M059J (cell line): ENCODE data around the gene MAD2L2. TPM values are rescaled to one million over a fixed set of nuclear protein-coding genes. Genes with fewer than 3 reads are reported as not detected.

ENCODE experiments used
- DNase-seq: peaks from one replicate; pipeline ENCODE4 v3.0.0-alpha.2; 2012; ENCODE audit warnings: low read depth
- total RNA-seq: library from RNA; depleted of rRNA; stranded (reverse); fragments of >200 nt; shearing (Covaris generic); gene quantifications from 2 replicates; pipeline ENCODE4 v1.2.3, GENCODE V29; 2014; rRNA removed

MAD2L2 gene
- total RNA-seq, result 129 and 141 TPM in 2 replicates

DNA sequence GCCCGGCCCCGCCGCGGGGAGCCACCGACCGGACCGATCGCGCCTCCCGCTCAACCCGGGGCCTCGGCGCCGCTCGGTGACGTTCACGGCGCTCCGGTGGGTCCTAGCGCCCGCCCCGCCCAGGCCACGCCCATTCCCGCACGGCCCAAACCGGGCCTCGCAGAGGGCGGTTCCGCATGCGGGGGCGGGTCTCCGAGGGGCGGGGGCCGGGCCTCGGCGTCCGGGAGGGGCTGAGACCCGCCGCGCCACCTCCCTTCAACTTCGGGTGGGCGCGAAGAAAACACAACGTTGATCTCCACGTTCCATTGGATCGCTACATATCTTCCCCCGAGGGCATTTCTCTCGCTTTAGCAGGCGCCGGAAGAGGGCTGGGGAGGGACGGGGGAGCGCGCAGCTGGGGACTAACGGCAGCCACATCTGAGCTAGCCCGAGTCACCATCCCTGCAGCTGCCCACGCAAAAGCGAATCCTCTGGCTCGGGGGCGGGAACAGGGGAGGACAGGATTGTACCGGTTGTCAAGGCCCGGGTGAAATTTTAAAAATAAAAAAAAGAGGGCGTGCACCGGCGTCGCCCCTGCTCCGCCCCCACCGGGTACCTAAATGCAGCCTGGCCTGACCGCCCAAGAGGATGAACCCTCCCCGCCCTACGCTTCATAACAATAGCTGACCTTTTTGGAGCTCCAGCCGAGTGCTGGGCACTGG is at the start of gene MAD2L2:
Gene MAD2L2 (minus strand): TSS at position 78 of the 701 bp plus-strand sequence. CDS start 547 bp downstream, outside the sequence.
- peak; percentile 85 for DNase-seq

DNA sequence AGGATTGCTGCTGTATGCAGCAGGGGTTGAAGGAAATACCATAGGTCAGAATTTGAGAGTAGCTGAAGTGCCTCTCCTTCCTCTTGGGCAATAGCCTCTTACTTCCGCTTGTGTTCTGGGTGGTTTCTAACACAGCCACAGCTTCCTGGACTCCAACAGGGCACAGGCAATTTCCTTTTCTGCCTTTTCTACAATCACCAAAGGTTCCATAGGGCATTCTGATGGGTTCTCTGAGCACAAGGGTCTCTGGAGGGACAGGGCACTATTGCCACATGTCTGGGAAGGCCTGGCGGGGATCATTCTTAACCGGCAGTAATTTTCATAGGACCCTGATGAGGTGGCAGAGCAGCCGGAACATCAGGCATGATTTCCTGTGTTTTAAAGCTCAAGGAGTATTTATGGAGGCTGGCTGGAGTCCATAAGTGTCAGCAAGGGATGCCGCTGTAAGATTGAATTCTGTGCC is 49.5 kb upstream of the MAD2L2 start:
- DNase-seq, result peak; percentile 52

DNA sequence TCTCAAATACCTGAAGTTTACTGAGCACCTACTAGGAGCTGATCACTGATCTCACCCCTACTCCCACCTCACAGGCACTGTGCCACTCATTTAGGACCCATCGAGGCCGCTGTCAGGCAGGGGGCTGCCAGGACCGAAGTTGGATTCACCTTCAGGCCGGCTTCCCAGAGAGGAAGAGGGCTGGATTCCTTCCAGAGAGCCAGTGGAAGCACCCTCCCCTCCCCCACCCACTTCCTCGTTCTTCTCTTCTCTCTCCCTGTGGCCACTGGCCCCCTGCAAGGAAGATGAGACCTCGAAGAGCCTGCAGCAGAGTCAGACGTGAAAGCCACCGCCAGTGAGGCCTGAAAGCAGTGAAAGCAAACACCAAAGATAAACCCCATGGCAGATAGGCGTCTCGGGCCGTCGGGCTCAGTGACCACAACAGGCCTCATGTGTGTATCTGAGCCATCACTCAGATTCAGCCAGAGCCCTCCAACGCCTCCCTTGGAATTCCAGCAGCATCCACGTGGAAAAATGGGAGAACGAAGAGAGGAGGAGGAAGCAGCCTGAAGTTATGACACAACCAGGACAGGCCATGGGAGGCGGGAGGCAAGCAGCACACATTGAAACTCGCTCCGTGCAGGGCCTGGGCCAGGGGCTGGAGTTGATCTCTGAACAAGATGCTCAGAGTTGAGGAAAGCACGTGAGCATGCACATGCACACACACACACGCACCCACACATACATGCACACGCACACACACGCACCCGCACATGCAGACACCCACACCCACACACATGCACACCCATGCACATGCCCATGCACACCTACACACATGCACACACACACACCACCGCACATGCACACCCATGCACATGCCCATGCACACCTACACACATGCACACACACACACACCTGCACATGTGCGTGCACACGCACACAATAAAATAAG is 48.8 kb upstream of the MAD2L2 start:
- DNase-seq, result no peak

- no peak for DNase-seq
Observed at GRCh38 chr1:11729155-11729497, 48.2 kb upstream of the MAD2L2 start.

GRCh38 chr1:11728126-11728806 is 47.3 kb upstream of the MAD2L2 start:
- DNase-seq, result no peak

DNA sequence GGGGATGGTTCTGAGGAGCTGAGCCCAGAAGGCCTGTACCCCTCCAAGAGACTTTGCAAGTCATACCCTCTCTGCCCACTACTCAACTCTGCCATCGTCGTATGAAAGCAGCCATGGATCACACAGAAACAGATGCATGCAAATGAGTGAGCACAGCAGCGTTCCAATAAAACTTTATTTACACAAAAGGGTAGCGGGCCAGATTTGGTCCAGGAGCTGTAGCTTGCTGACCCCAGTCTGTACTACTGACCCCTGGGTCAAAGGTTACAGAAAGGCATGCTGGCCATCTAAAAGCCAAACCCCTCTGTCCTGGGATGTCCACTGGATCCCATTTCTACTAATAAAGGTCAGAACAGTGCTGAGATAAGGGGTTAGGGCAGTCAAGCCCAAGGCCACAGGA is 46.2 kb upstream of the MAD2L2 start:
- no peak for DNase-seq

DNA sequence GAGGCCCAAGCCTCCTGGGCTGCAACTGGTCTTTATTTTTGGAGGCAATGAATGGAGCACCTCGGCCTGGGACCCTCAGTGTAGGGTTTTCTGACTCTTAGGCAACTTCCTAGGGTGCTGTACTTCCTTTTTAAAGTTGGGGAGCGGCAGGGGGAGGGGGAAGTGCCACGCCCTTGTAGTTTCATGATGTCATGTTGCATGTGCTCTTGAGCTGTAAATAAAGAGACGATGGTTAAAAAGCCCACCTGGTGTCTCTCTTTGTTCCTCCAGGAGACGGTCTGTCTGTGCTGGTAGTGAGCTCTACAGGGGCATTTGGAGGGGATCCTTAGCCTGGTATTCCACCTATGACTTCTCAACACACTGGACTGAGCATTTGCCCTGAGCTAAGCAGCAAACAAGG is 44.7 kb upstream of the MAD2L2 start:
- DNase-seq, result no peak

DNA sequence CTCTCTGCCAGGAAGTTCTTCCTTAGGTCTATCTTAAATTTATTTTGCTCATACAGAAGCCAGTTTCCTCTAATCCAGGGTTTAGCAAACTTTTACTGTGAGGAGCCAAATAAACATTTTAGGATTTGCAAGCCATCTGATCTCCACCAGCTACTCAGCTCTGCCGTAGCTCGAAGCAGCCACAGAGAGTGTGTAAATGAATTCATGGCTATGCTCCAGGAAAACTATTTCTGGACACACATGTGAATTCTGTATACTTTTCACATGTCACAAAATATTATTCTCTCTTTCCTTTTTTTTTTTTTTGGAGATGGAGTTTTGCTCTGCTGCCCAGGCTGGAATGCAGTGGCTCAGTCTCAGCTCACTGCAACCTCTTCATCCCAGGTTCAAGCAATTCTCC is 41.6 kb upstream of the MAD2L2 start:
- DNase-seq, result no peak

DNA sequence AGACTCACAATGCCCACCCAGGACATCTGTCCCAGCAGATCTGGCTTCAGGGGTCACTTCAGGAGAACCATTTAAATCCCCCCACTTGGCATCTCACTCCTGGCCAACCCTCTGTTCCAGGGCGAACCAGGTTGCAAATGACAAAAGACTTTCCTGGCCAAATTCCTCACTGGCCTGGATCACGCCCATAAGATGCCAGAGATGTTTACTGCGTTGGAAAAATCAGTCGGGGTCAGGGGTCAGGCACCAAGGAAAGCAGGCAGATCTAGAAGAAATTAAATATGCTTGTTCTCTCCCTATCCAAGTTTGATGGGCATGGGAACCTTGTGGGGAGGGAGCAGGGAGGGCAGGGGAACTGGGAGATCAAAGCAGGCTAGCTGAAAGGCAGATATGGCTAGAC is 40.4 kb upstream of the MAD2L2 start:
- DNase-seq, result no peak

- no peak for DNase-seq
Observed at GRCh38 chr1:11720525-11720924, 39.6 kb upstream of the MAD2L2 start.

- no peak for DNase-seq
Observed at GRCh38 chr1:11720033-11720376, 39.1 kb upstream of the MAD2L2 start.

GRCh38 chr1:11719313-11720032 is 38.5 kb upstream of the MAD2L2 start:
- peak; percentile 51 for DNase-seq

DNA sequence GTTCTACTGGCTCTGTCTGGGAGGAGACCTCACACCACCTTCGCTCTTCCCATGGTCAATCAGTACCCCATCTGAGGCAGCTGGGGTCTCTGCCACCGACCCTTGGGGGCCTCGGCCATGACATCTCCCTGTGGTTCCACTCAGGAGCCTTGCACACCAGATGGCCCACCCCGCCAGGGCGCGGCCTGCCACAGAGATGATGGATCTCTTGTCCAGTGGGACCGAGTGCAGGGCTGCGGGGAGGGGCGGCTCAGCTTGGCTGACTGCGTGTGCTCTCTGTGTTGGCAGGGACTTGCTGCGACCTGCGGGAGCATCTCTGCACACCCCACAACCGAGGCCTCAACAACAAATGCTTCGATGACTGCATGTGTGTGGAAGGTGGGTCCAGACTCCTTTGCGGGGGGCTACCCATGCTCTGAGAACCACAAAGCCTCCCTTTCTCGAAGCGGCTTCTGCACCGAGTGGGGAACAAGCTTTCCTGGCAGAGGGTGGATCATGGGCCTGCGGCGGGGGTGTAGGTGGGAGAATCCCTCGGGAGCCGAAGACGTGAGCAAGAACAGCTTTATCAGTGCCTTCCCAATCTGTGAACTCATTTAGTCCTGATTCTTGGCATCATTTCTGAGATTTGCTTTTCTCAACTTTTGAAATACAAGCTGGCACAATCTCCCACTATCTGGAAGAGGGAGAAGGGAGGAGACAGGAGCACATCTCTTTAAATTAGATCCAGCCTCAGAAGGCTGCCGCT is 34.1 kb upstream of the MAD2L2 start:
- no peak for DNase-seq

- DNase-seq, result no peak
Observed at GRCh38 chr1:11713095-11713494, 32.1 kb upstream of the MAD2L2 start.

DNA sequence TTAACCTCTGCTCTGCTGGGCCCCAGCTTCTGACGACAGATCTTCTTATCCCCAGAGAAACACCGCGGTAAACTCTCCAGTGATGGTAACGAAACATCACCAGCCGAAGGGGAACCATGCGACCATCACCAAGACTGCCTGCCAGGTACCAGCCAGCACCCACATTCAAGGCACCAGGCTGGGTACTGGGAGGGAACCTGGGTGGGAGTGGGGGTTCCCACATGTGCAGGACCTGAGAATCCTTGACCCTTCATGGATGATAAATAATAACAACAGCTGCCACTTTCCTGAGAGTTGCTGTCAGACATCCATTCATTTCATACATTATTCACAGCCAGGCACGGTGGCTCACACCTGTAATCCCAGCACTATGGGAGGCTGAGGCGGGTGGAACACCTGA is 31.3 kb upstream of the MAD2L2 start:
- DNase-seq, result no peak

DNA sequence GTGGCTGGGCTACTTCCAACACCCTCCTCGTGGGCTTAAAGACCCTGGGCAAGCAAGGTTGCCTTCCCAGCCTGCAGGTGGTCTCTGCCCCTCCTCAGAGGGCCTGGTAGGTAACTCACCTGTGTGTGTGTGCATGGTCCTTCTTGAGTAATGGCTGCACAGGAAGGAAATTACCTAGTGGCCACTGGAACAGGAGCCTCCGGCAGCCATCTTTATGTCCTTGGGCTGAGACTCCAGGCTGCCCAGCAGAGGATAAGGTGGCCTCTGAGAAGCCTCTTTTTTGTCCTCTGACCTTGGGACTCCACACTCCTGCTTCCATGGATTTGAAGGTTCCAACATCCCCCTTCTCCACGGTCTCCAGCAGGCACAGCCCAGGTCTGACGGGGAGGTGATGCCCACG is 30.5 kb upstream of the MAD2L2 start:
- no peak for DNase-seq

GRCh38 chr1:11708554-11709350 is 27.8 kb upstream of the MAD2L2 start:
- no peak for DNase-seq

DNA sequence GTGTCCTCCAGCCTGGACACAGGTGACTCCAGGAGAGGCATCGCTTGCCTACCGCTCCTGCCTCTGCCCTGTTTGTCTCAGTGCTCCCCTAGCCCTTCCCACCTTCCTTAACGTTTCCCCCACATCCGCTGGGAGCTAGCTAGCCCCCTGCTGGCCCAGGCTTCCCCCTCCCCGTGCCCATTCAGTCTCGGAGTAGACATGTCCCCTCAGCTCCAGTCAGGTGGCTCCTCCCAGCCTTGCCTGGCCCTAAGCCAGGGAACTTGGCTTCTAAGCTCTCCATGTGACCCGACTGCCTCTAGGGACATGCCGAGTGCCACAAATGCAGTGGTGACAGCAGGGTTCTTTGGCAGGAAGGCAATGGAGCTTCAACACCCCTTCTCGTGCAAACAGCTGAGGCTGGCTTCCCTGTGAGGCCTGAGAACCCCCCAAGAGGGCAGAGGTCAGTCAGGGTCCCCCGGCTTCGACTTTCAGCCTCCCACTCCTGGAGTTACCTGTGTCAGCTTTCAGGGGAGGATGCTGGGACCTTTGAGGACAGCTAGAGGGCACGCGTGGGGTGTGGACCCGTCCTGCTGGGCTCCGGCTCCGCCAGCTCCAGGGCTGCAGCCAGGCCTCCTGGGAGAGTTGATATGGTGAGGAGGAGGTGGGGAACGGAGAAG is 26.8 kb upstream of the MAD2L2 start:
- peak; percentile 36 for DNase-seq

GRCh38 chr1:11706292-11706691 is 25.3 kb upstream of the MAD2L2 start:
- DNase-seq, result no peak

DNA sequence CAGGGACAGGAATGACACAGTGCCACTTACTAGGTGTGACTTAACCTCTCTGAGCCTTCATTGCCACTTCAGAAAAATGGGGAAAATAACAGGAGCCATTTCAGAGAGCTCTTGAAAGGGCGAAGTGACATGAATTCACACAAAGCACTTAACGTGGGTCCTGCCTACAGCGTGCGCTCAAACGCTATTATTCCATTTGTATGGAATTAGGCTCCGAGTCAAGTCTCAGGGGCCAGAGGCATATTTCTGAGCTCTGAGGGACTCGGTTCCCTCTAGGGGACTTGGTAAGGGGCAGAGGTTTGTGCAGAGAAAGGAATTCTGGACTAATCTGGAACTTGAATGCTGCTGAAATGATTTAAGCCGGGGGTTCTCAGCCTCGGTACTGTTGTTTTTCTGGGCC is 24.6 kb upstream of the MAD2L2 start:
- DNase-seq, result no peak
